Endothelial cell of umbilical vein (primary cell): ENCODE measurements around the gene NDUFS3. TPM values are rescaled to one million over a fixed set of nuclear protein-coding genes. Genes with fewer than 3 reads are reported as not detected.

ENCODE experiments used
- BruUV-seq: library from RNA; stranded (reverse); fragments of 400-500 nt; replicated peaks from 2 replicates; lab custom pipeline; 2021; lab: Mats Ljungman, UMichigan
- CTCF ChIA-PET: fragments of 300-600, 350-600 bp; sonication (Branson Sonifier 250); formaldehyde crosslinking; loops from one replicate; lab custom pipeline; 2021; ENCODE audit warnings: antibody characterized with exemption, inconsistent platforms; lab: Charles Lee
- POLR2A ChIA-PET: fragments of 300-600, 350-600 bp; sonication (Branson Sonifier 250); formaldehyde crosslinking; loops from one replicate; lab custom pipeline; 2021; ENCODE audit warnings: antibody characterized with exemption, inconsistent platforms; lab: Charles Lee
- DNase-seq: peaks from one replicate; pipeline ENCODE4 v3.0.0-alpha.2; 2011; ENCODE audit warnings: low read depth, low spot score
- FAIRE-seq: peaks from 2 replicates; lab custom pipeline; 2011; peaks lifted over from hg19 to GRCh38; lab: Jason Lieb, UNC
- H2AFZ ChIP-seq: 2 replicates; pipeline ENCODE4 v1.6.0; 2012; ENCODE audit warnings: low read depth, low read length, control low read depth, inconsistent platforms
- H3K27ac ChIP-seq: 2 replicates; pipeline ENCODE4 v1.5.1; 2011; ENCODE audit warnings: low read depth, mild to moderate bottlenecking, control low read depth, low read length, moderate library complexity; ENCODE audit not compliant: insufficient read depth
- H3K27me3 ChIP-seq, 2 experiments: 2 replicates each; pipeline versions ENCODE4 v1.6.0 to v1.6.1; 2011; ENCODE audit warnings: low read length in 2 of 2, mixed read lengths in 1 of 2; ENCODE audit not compliant: control insufficient read depth in 2 of 2, insufficient read depth in 2 of 2
- H3K36me3 ChIP-seq, 2 experiments: 2 replicates in 1 of 2; 3 replicates in 1 of 2; pipeline ENCODE4 v1.5.1; 2011; ENCODE audit warnings: low read length in 2 of 2, mild to moderate bottlenecking in 1 of 2, moderate library complexity in 1 of 2; ENCODE audit not compliant: control insufficient read depth in 2 of 2, insufficient read depth in 2 of 2; ENCODE audit errors: extremely low read depth in 1 of 2
- H3K4me1 ChIP-seq: 3 replicates; pipeline ENCODE4 v1.5.1; 2011; ENCODE audit warnings: mild to moderate bottlenecking, low read length; ENCODE audit not compliant: control insufficient read depth, insufficient read depth; ENCODE audit errors: extremely low read depth
- H3K4me2 ChIP-seq: 2 replicates; pipeline ENCODE4 v1.6.1; 2011; ENCODE audit warnings: low read length, control low read depth, mixed read lengths; ENCODE audit not compliant: insufficient read depth
- H3K4me3 ChIP-seq, 3 experiments: fragments of 200-600 bp in 1 of 3; sonication (generic), shearing (Covaris generic) in 1 of 3; replicated peaks in 1 of 3; 2 replicates each; pipeline ENCODE4 v1.5.1; 2011 to 2016; ENCODE audit warnings: control low read depth in 3 of 3, low read length in 3 of 3, mild to moderate bottlenecking in 2 of 3, inconsistent platforms in 1 of 3, low read depth in 1 of 3, moderate library complexity in 1 of 3; ENCODE audit not compliant: insufficient read depth in 1 of 3
- H3K79me2 ChIP-seq: 2 replicates; pipeline ENCODE4 v1.6.0; 2012; ENCODE audit warnings: low read length, inconsistent platforms; ENCODE audit not compliant: control insufficient read depth, insufficient read depth
- H3K9ac ChIP-seq: replicated peaks from 2 replicates; pipeline ENCODE3; 2011; ENCODE audit warnings: low read length, control low read depth; ENCODE audit not compliant: insufficient read depth; ENCODE audit errors: extremely low read depth
- H3K9me1 ChIP-seq: replicated peaks from 3 replicates; pipeline ENCODE4 v1.6.0; 2011; ENCODE audit warnings: mild to moderate bottlenecking, low read length; ENCODE audit not compliant: control insufficient read depth, insufficient read depth; ENCODE audit errors: extremely low read depth
- H3K9me3 ChIP-seq: replicated peaks from 2 replicates; pipeline ENCODE4 v1.5.1; 2012; ENCODE audit warnings: low read length, inconsistent platforms; ENCODE audit not compliant: control insufficient read depth, insufficient read depth
- H4K20me1 ChIP-seq: replicated peaks from 2 replicates; pipeline ENCODE3; 2011; ENCODE audit warnings: mild to moderate bottlenecking, low read length; ENCODE audit not compliant: control insufficient read depth, insufficient read depth; ENCODE audit errors: extremely low read depth
- CTCF ChIP-seq, 2 donors: IDR thresholded peaks; 1 replicate in 1 of 2; 2 replicates in 1 of 2; pipeline ENCODE4 v1.5.1; 2011; ENCODE audit warnings: low read length in 2 of 2, mild to moderate bottlenecking in 2 of 2, moderate library complexity in 2 of 2, control low read depth in 1 of 2, inconsistent platforms in 1 of 2, low read depth in 1 of 2; ENCODE audit not compliant: insufficient read depth in 1 of 2; ENCODE audit errors: extremely low read depth in 1 of 2
- EZH2 ChIP-seq: IDR thresholded peaks from 2 replicates; pipeline ENCODE4 v1.6.1; 2012; ENCODE audit warnings: borderline replicate concordance, low read depth, mild to moderate bottlenecking, moderate library complexity, low read length, inconsistent platforms; ENCODE audit not compliant: severe bottlenecking
- FOS ChIP-seq: IDR thresholded peaks from 2 replicates; pipeline ENCODE4 v1.6.1; 2011; ENCODE audit warnings: mild to moderate bottlenecking, low read length, moderate library complexity, borderline replicate concordance; ENCODE audit not compliant: insufficient read depth
- GATA2 ChIP-seq: IDR thresholded peaks from 2 replicates; pipeline ENCODE4 v1.7.0; 2011; ENCODE audit warnings: low read depth, mild to moderate bottlenecking, moderate library complexity, mixed read lengths, low read length; ENCODE audit not compliant: insufficient read length, insufficient read depth
- JUN ChIP-seq: IDR thresholded peaks from 2 replicates; pipeline ENCODE4 v1.6.1; 2011; ENCODE audit warnings: borderline replicate concordance, low read depth; ENCODE audit not compliant: insufficient read length, insufficient read depth
- MAX ChIP-seq: IDR thresholded peaks from 2 replicates; pipeline ENCODE4 v1.6.1; 2011; ENCODE audit not compliant: insufficient read depth, insufficient read length
- MYC ChIP-seq: IDR thresholded peaks from one replicate; pipeline ENCODE4 v1.6.1; 2011; ENCODE audit warnings: mild to moderate bottlenecking, low read depth, low read length
- POLR2A ChIP-seq: IDR thresholded peaks from 2 replicates; pipeline ENCODE4 v1.6.1; 2012; ENCODE audit warnings: low read depth, mild to moderate bottlenecking, control low read depth, low read length
- POLR2AphosphoS5 ChIP-seq: IDR thresholded peaks from 2 replicates; pipeline ENCODE4 v1.6.1; 2012; ENCODE audit warnings: low read depth, mild to moderate bottlenecking, control low read depth, low read length, moderate library complexity; ENCODE audit not compliant: insufficient read depth
- dilution Hi-C: fragments of 300-500 bp; cut with MboI; formaldehyde crosslinking; loops from one replicate; pipeline ENCODE4 v1.15.0; 2019; ENCODE audit warnings: low sequenced_read_pairs; ENCODE audit not compliant: extremely low pct_ligation_motif_present
- intact Hi-C: fragments of 100-400 bp; cut with micrococcal nuclease; formaldehyde crosslinking; loops from one replicate; pipeline ENCODE4 v1.10.0; 2022
- polyA plus RNA-seq, 4 experiments: library from polyadenylated mRNA; depleted of rRNA in 3 of 4; stranded (reverse) in 3 of 4; unstranded in 1 of 4; fragments of >200 nt; gene quantifications; 2 replicates each; pipeline versions ENCODE4 v1.2.1 to v1.2.3, GENCODE V29; 2011 to 2012; ENCODE audit warnings: missing spikeins in 1 of 4
- total RNA-seq: library from RNA; stranded (reverse); gene quantifications from 2 replicates; pipeline ENCODE4 v1.2.3, GENCODE V29; 2021

Gene NDUFS3
- total and polyA plus RNA-seq, 2 donors (not counting 3 experiments of a cell fraction or from before 2014, with no cell fraction given): 99.7 to 169 TPM

- H4K20me1 ChIP-seq: no peaks in the 10 kb centered on the region
- ChIA-PET CTCF (no interaction called here), POLR2A (no interaction called here)
- H3K4me2 ChIP-seq: peak overlapping the region; percentile 23
- dilution Hi-C loops (no loop called here), intact Hi-C loops (no loop called here)
- BruUV-seq: no TSS peak
- no peak overlapping the region for H3K27ac ChIP-seq
- H2AFZ ChIP-seq: peak overlapping the region; percentile 95
- no peak for TF ChIP-seq CTCF (IDR thresholded peaks at IDR 0.05; ENCODE audit: extremely low read depth in 1 of 2, insufficient read depth in 1 of 2, low read depth in 1 of 2, low read length in 2 of 2)
- TF ChIP-seq MAX: peak; percentile 34
- H3K36me3 ChIP-seq: no peaks in the 10 kb centered on the region
- FAIRE-seq (no peak), DNase-seq (peak; percentile 56)
- peak overlapping the region; percentile 1 for H3K9ac ChIP-seq
- peaks cover 25 to 31% of the 10 kb centered on the region in 2 experiments for H3K27me3 ChIP-seq
- H3K4me3 ChIP-seq: peak overlapping the region in 1 of 3 experiments; percentile 32
- H3K9me1 ChIP-seq: no peaks in the 10 kb centered on the region
- peaks cover 10% of the 10 kb centered on the region for H3K4me1 ChIP-seq
- no peaks in the 10 kb centered on the region for H3K9me3 ChIP-seq
- no peaks in the 10 kb centered on the region for H3K79me2 ChIP-seq
These were observed 11.3 kb downstream of the NDUFS3 start for GRCh38 chr11:47589977-47590861.

- dilution Hi-C loops (no loop called here), intact Hi-C loops (no loop called here)
- H3K27me3 ChIP-seq: peaks cover 32 to 40% of the 10 kb centered on the region in 2 experiments
- ChIA-PET POLR2A (interaction anchor here (0.5 kb wide), 1 partner anchor 125 kb away, joined by 4 read pairs; no protein-coding TSS in a partner anchor), CTCF (interaction anchor here (1.2 to 1.3 kb wide), 2 partner anchors 25 to 179 kb away, joined by 4 to 5 read pairs; no protein-coding TSS in a partner anchor)
- H3K4me1 ChIP-seq: peaks cover 10% of the 10 kb centered on the region
- H3K9me1 ChIP-seq: no peaks in the 10 kb centered on the region
- no peak overlapping the region for H2AFZ ChIP-seq
- no peak overlapping the region for H3K4me2 ChIP-seq
- H3K36me3 ChIP-seq: no peaks in the 10 kb centered on the region
- peak; percentile 71 for FAIRE-seq
- no peak overlapping the region for H3K4me3 ChIP-seq
- no peaks in the 10 kb centered on the region for H3K79me2 ChIP-seq
- TF ChIP-seq MAX (no peak), GATA2 (no peak), EZH2 (no peak), FOS (no peak), POLR2A (no peak), POLR2AphosphoS5 (no peak), JUN (no peak), CTCF (IDR thresholded peaks at IDR 0.05; ENCODE audit: extremely low read depth in 1 of 2, insufficient read depth in 1 of 2, low read depth in 1 of 2, low read length in 2 of 2) (no peak), MYC (no peak)
- H3K9ac ChIP-seq: no peak overlapping the region
- BruUV-seq: no TSS peak
- no peaks in the 10 kb centered on the region for H4K20me1 ChIP-seq
- peak; percentile 66 for DNase-seq
- H3K27ac ChIP-seq: no peak overlapping the region
- H3K9me3 ChIP-seq: no peaks in the 10 kb centered on the region
These were observed 12.9 kb downstream of the NDUFS3 start for GRCh38 chr11:47591764-47592163.
